BLaER1 treated with 17β-estradiol and CSF1 and Interleukin-3, amounts not matched to agents 10 nM and 100 nM (cell line): ENCODE measurements around the gene DDX59.

ENCODE experiments used
- H3K27ac ChIP-seq, 11 experiments: shearing (Covaris generic); formaldehyde crosslinking; 2 replicates each; pipeline ENCODE4 v1.8.1; 2022
- H3K27me3 ChIP-seq, 11 experiments: shearing (Covaris generic); formaldehyde crosslinking; 2 replicates each; pipeline ENCODE4 v1.8.1; 2022
- H3K36me3 ChIP-seq, 11 experiments: shearing (Covaris generic); formaldehyde crosslinking; 2 replicates each; pipeline ENCODE4 v1.8.1; 2022
- H3K4me1 ChIP-seq, 10 experiments: shearing (Covaris generic); formaldehyde crosslinking; 2 replicates each; pipeline ENCODE4 v1.8.1; 2022
- H3K4me2 ChIP-seq, 11 experiments: shearing (Covaris generic); formaldehyde crosslinking; 2 replicates each; pipeline ENCODE4 v1.8.1; 2022
- H3K4me3 ChIP-seq, 10 experiments: shearing (Covaris generic); formaldehyde crosslinking; 2 replicates each; pipeline ENCODE4 v1.8.1; 2022
- H3K9ac ChIP-seq, 11 experiments: shearing (Covaris generic); formaldehyde crosslinking; 2 replicates each; pipeline ENCODE4 v1.8.1; 2022
- H3K9me3 ChIP-seq, 11 experiments: shearing (Covaris generic); formaldehyde crosslinking; replicated peaks in 1 of 11; 2 replicates each; pipeline ENCODE4 v1.8.1; 2022
- H4K20me1 ChIP-seq, 11 experiments: shearing (Covaris generic); formaldehyde crosslinking; 2 replicates each; pipeline ENCODE4 v1.8.1; 2022
- Cebpa-rat ChIP-seq, 11 experiments: shearing (Covaris generic); IDR thresholded peaks; 2 replicates each; pipeline ENCODE4 v1.8.1; 2022

DDX59 gene

GRCh38 chr1:200669314-200670241 is at the start of gene DDX59:
Gene DDX59, minus strand, starts transcription at chr1:200669907. Its CDS starts 3,167 bp downstream, at chr1:200666740.
- no peaks in the 10 kb centered on the region; a peak in 1 of 22 replicates for H4K20me1 ChIP-seq
- H3K4me1 ChIP-seq, result peaks cover 25 to 44% (median 31%) of the 10 kb centered on the region in 10 experiments
- H3K36me3 ChIP-seq, result peaks cover 8 to 29% (median 23%) of the 10 kb centered on the region in 11 experiments; a peak in 21 of 22 replicates
- TF ChIP-seq Cebpa-rat (IDR thresholded peaks at IDR 0.05), result no peak
- peak within 1 kb of the TSS; percentile 99 to 100 (median 100) for H3K27ac ChIP-seq
- peak within 1 kb of the TSS; percentile 67 to 94 (median 86) for H3K4me2 ChIP-seq
- H3K9me3 ChIP-seq, result no peaks in the 10 kb centered on the region
- H3K4me3 ChIP-seq, result peak within 1 kb of the TSS; percentile 74 to 88 (median 81)
- H3K9ac ChIP-seq, result peak within 1 kb of the TSS; percentile 99 to 100 (median 100)
- H3K27me3 ChIP-seq, result no peaks in the 10 kb centered on the region

GRCh38 chr1:200714504-200715187 is 44.9 kb upstream of the DDX59 start:
- Histone ChIP-seq H3K9me3 (peaks cover 0 to 7% (median 0%) of the 10 kb centered on the region in 11 experiments; a peak in 1 of 22 replicates), H4K20me1 (no peaks in the 10 kb centered on the region), H3K27ac (no peak overlapping the region), H3K4me1 (no peaks in the 10 kb centered on the region), H3K36me3 (no peaks in the 10 kb centered on the region), H3K9ac (no peak overlapping the region), H3K4me3 (no peak overlapping the region), H3K4me2 (no peak overlapping the region), H3K27me3 (no peaks in the 10 kb centered on the region)
- TF ChIP-seq Cebpa-rat (IDR thresholded peaks at IDR 0.05), result no peak

- Histone ChIP-seq H3K9me3 (peaks cover 0 to 7% (median 0%) of the 10 kb centered on the region in 11 experiments; a peak in 1 of 22 replicates), H3K9ac (no peak overlapping the region), H3K27me3 (no peaks in the 10 kb centered on the region), H3K4me1 (no peaks in the 10 kb centered on the region), H3K4me3 (no peak overlapping the region), H3K36me3 (no peaks in the 10 kb centered on the region), H3K27ac (no peak overlapping the region), H3K4me2 (no peak overlapping the region), H4K20me1 (no peaks in the 10 kb centered on the region)
- TF ChIP-seq Cebpa-rat (IDR thresholded peaks at IDR 0.05), result no peak
These were observed 40.5 kb upstream of the DDX59 start for GRCh38 chr1:200710166-200710565.

GRCh38 chr1:200708769-200709168 is 39.1 kb upstream of the DDX59 start:
- no peak overlapping the region for H3K9ac ChIP-seq
- no peaks in the 10 kb centered on the region for H3K36me3 ChIP-seq
- TF ChIP-seq Cebpa-rat (IDR thresholded peaks at IDR 0.05), result no peak
- no peak overlapping the region for H3K4me3 ChIP-seq
- H4K20me1 ChIP-seq, result no peaks in the 10 kb centered on the region
- peaks cover 0 to 6% (median 0%) of the 10 kb centered on the region in 11 experiments; a peak in 1 of 22 replicates for H3K9me3 ChIP-seq
- H3K4me2 ChIP-seq, result no peak overlapping the region
- H3K27me3 ChIP-seq, result no peaks in the 10 kb centered on the region
- H3K27ac ChIP-seq, result no peak overlapping the region
- H3K4me1 ChIP-seq, result no peaks in the 10 kb centered on the region

GRCh38 chr1:200708161-200708560 is 38.5 kb upstream of the DDX59 start:
- H3K4me1 ChIP-seq, result no peaks in the 10 kb centered on the region
- no peaks in the 10 kb centered on the region for H4K20me1 ChIP-seq
- no peak overlapping the region for H3K27ac ChIP-seq
- H3K27me3 ChIP-seq, result no peaks in the 10 kb centered on the region
- no peak overlapping the region for H3K4me3 ChIP-seq
- no peak overlapping the region for H3K9ac ChIP-seq
- TF ChIP-seq Cebpa-rat (IDR thresholded peaks at IDR 0.05), result no peak
- no peaks in the 10 kb centered on the region for H3K9me3 ChIP-seq
- H3K4me2 ChIP-seq, result no peak overlapping the region
- no peaks in the 10 kb centered on the region for H3K36me3 ChIP-seq

GRCh38 chr1:200707116-200707515 is 37.4 kb upstream of the DDX59 start:
- Histone ChIP-seq H3K27me3 (no peaks in the 10 kb centered on the region), H3K9ac (no peak overlapping the region), H3K4me3 (no peak overlapping the region), H3K9me3 (no peaks in the 10 kb centered on the region), H3K4me1 (no peaks in the 10 kb centered on the region), H3K4me2 (no peak overlapping the region), H4K20me1 (no peaks in the 10 kb centered on the region), H3K27ac (no peak overlapping the region), H3K36me3 (no peaks in the 10 kb centered on the region)
- TF ChIP-seq Cebpa-rat (IDR thresholded peaks at IDR 0.05), result no peak

- H3K27me3 ChIP-seq, result no peaks in the 10 kb centered on the region
- no peak overlapping the region for H3K27ac ChIP-seq
- H3K4me2 ChIP-seq, result no peak overlapping the region
- no peak overlapping the region for H3K9ac ChIP-seq
- TF ChIP-seq Cebpa-rat (IDR thresholded peaks at IDR 0.05), result no peak
- no peaks in the 10 kb centered on the region for H3K36me3 ChIP-seq
- no peaks in the 10 kb centered on the region for H3K4me1 ChIP-seq
- no peak overlapping the region for H3K4me3 ChIP-seq
- H4K20me1 ChIP-seq, result no peaks in the 10 kb centered on the region
- H3K9me3 ChIP-seq, result no peaks in the 10 kb centered on the region
These were observed 36.6 kb upstream of the DDX59 start for GRCh38 chr1:200706111-200706814.

- H3K9me3 ChIP-seq, result no peaks in the 10 kb centered on the region
- no peak for TF ChIP-seq Cebpa-rat (IDR thresholded peaks at IDR 0.05)
- H3K4me3 ChIP-seq, result no peak overlapping the region
- H3K27ac ChIP-seq, result no peak overlapping the region
- no peak overlapping the region for H3K9ac ChIP-seq
- no peak overlapping the region for H3K4me2 ChIP-seq
- no peaks in the 10 kb centered on the region for H3K36me3 ChIP-seq
- H3K4me1 ChIP-seq, result peaks cover 0 to 2% (median under 1%) of the 10 kb centered on the region in 10 experiments; a peak in 3 of 20 replicates
- H3K27me3 ChIP-seq, result no peaks in the 10 kb centered on the region
- H4K20me1 ChIP-seq, result no peaks in the 10 kb centered on the region
These were observed 35.3 kb upstream of the DDX59 start for GRCh38 chr1:200704986-200705500.

- Histone ChIP-seq H3K4me2 (no peak overlapping the region), H3K9ac (no peak overlapping the region), H3K4me3 (no peak overlapping the region), H3K4me1 (peaks cover 0 to 6% (median 4%) of the 10 kb centered on the region in 10 experiments; a peak in 3 of 20 replicates), H3K9me3 (peaks cover 0 to 13% (median 0%) of the 10 kb centered on the region in 11 experiments; a peak in 3 of 22 replicates), H3K27ac (no peak overlapping the region), H4K20me1 (no peaks in the 10 kb centered on the region), H3K27me3 (no peaks in the 10 kb centered on the region), H3K36me3 (no peaks in the 10 kb centered on the region)
- no peak for TF ChIP-seq Cebpa-rat (IDR thresholded peaks at IDR 0.05)
These were observed 30.2 kb upstream of the DDX59 start for GRCh38 chr1:200699871-200700270.
